Skin epidermis (tissue), 12 donors: ENCODE measurements around the gene DPF1.

Source experiments
- H3K27ac ChIP-seq, 21 experiments: fragments of 200-600 bp; sonication (generic) in 11 of 21; one replicate each; pipeline ENCODE4 v1.5.0; 2020; ENCODE audit warnings: mild to moderate bottlenecking in 3 of 21, inconsistent platforms in 2 of 21, moderate library complexity in 2 of 21
- H3K4me3 ChIP-seq, 7 experiments: fragments of 200-600 bp; sonication (generic) in 2 of 7; one replicate each; pipeline ENCODE4 v1.5.0; 2020; ENCODE audit warnings: inconsistent platforms in 2 of 7, mild to moderate bottlenecking in 2 of 7, moderate library complexity in 1 of 7

DPF1 gene

GRCh38 chr19:38223617-38224013 lies 407 bp downstream of the DPF1 start:
- Histone ChIP-seq H3K27ac (no peak overlapping the region), H3K4me3 (peak overlapping the region; percentile 15 to 38 (median 31))

- Histone ChIP-seq H3K27ac (no peak overlapping the region), H3K4me3 (no peak overlapping the region)
Measured at GRCh38 chr19:38223119-38223523, 901 bp downstream of the DPF1 start.

GRCh38 chr19:38221919-38222830 lies 1.8 kb downstream of the DPF1 start:
- H3K27ac ChIP-seq = no peak overlapping the region
- H3K4me3 ChIP-seq = no peak overlapping the region

- no peak overlapping the region for H3K27ac ChIP-seq
Measured at GRCh38 chr19:38221421-38221820, 2.6 kb downstream of the DPF1 start.

GRCh38 chr19:38219221-38219620 lies 4.8 kb downstream of the DPF1 start:
- H3K27ac ChIP-seq = no peak overlapping the region

More at GRCh38 chr19:38221421-38221820, 2.6 kb downstream of the DPF1 start:
- no peak overlapping the region for H3K4me3 ChIP-seq

GRCh38 chr19:38218204-38218603 lies 5.8 kb downstream of the DPF1 start:
- H3K27ac ChIP-seq = no peak overlapping the region
- no peak overlapping the region for H3K4me3 ChIP-seq

More at GRCh38 chr19:38219221-38219620, 4.8 kb downstream of the DPF1 start:
- no peak overlapping the region for H3K4me3 ChIP-seq

- Histone ChIP-seq H3K27ac (no peak overlapping the region), H3K4me3 (no peak overlapping the region)
Measured at GRCh38 chr19:38216785-38217641, 7.0 kb downstream of the DPF1 start.

GRCh38 chr19:38213911-38214625 lies 10.0 kb downstream of the DPF1 start:
- H3K4me3 ChIP-seq = no peak overlapping the region
- H3K27ac ChIP-seq = no peak overlapping the region

GRCh38 chr19:38213469-38213868 lies 10.6 kb downstream of the DPF1 start:
- H3K27ac ChIP-seq = no peak overlapping the region

GRCh38 chr19:38211766-38212165 lies 12.3 kb downstream of the DPF1 start:
- H3K27ac ChIP-seq = no peak overlapping the region
- no peak overlapping the region for H3K4me3 ChIP-seq

More at GRCh38 chr19:38213469-38213868, 10.6 kb downstream of the DPF1 start:
- no peak overlapping the region for H3K4me3 ChIP-seq

- Histone ChIP-seq H3K27ac (peak overlapping the region in 2 of 21 experiments; percentile 6 to 37), H3K4me3 (no peak overlapping the region)
Measured at GRCh38 chr19:38211151-38211591, 12.9 kb downstream of the DPF1 start.

GRCh38 chr19:38210458-38210987 lies 13.5 kb downstream of the DPF1 start:
- no peak overlapping the region for H3K4me3 ChIP-seq
- H3K27ac ChIP-seq = peak overlapping the region in 7 of 21 experiments; percentile 0 to 57 (median 25)

- Histone ChIP-seq H3K4me3 (no peak overlapping the region), H3K27ac (peak overlapping the region in 10 of 21 experiments; percentile 0 to 60 (median 36))
Measured at GRCh38 chr19:38209671-38210457, 14.2 kb downstream of the DPF1 start.

GRCh38 chr19:38209152-38209551 lies 14.9 kb downstream of the DPF1 start:
- Histone ChIP-seq H3K4me3 (no peak overlapping the region), H3K27ac (peak overlapping the region in 3 of 21 experiments; percentile 6 to 50 (median 39))

GRCh38 chr19:38208571-38208970 lies 15.5 kb downstream of the DPF1 start:
- no peak overlapping the region for H3K4me3 ChIP-seq
- no peak overlapping the region for H3K27ac ChIP-seq

GRCh38 chr19:38207543-38207942 lies 16.5 kb downstream of the DPF1 start:
- H3K4me3 ChIP-seq = no peak overlapping the region
- no peak overlapping the region for H3K27ac ChIP-seq

GRCh38 chr19:38206928-38207327 lies 17.1 kb downstream of the DPF1 start:
- Histone ChIP-seq H3K4me3 (no peak overlapping the region), H3K27ac (no peak overlapping the region)

- no peak overlapping the region for H3K4me3 ChIP-seq
- no peak overlapping the region for H3K27ac ChIP-seq
Measured at GRCh38 chr19:38206006-38206745, 17.8 kb downstream of the DPF1 start.
